CD14-positive monocyte (primary cell): ENCODE measurements around the gene IPP. TPM values are rescaled to one million over a fixed set of nuclear protein-coding genes. Genes with fewer than 3 reads are reported as not detected.
"Not testable (repeated sequence)": the region's sequence is repeated elsewhere in the genome, so short reads cannot be mapped to it uniquely, and the experiment has no call there.

Experiments
- DNase-seq, 3 donors: peaks; one replicate each; pipeline ENCODE4 v3.0.0-alpha.2; 2011 to 2022
- H2AFZ ChIP-seq: 2 replicates; pipeline ENCODE4 v1.6.0; 2012; ENCODE audit warnings: mild to moderate bottlenecking, low read depth, low read length, inconsistent platforms; ENCODE audit not compliant: insufficient read depth, poor library complexity, severe bottlenecking
- H3K27ac ChIP-seq, 2 donors: 1 replicate in 1 of 2; 2 replicates in 1 of 2; pipeline ENCODE4 v1.5.1; 2012 to 2013; ENCODE audit warnings: low read length in 2 of 2, control low read depth in 1 of 2, inconsistent platforms in 1 of 2, low read depth in 1 of 2, mild to moderate bottlenecking in 1 of 2
- H3K27me3 ChIP-seq, 2 donors: one replicate each; pipeline versions ENCODE4 v1.6.0 to v1.6.1; 2011 to 2013; ENCODE audit warnings: low read length in 2 of 2; ENCODE audit not compliant: control insufficient read depth in 2 of 2, insufficient read depth in 2 of 2
- H3K36me3 ChIP-seq, 2 donors: replicated peaks in 1 of 2; 1 replicate in 1 of 2; 2 replicates in 1 of 2; pipeline versions ENCODE4 v1.5.1 to v1.6.1; 2012 to 2013; ENCODE audit warnings: low read length in 2 of 2, control low read depth in 1 of 2, inconsistent platforms in 1 of 2, mild to moderate bottlenecking in 1 of 2; ENCODE audit not compliant: insufficient read depth in 2 of 2, control insufficient read depth in 1 of 2
- H3K4me1 ChIP-seq, 2 donors: 1 replicate in 1 of 2; 2 replicates in 1 of 2; pipeline versions ENCODE4 v1.5.1 to v1.6.1; 2012 to 2013; ENCODE audit warnings: low read length in 2 of 2, control low read depth in 1 of 2, inconsistent platforms in 1 of 2, mild to moderate bottlenecking in 1 of 2, moderate library complexity in 1 of 2; ENCODE audit not compliant: insufficient read depth in 2 of 2, control insufficient read depth in 1 of 2
- H3K4me2 ChIP-seq: replicated peaks from 2 replicates; pipeline ENCODE3; 2012; ENCODE audit warnings: low read length, moderate library complexity, mild to moderate bottlenecking; ENCODE audit not compliant: poor library complexity, severe bottlenecking; ENCODE audit errors: extremely low read depth
- H3K4me3 ChIP-seq, 3 experiments: fragments of 200-600 bp in 1 of 3; sonication (generic) in 1 of 3; replicated peaks in 1 of 3; 1 replicate in 2 of 3; 2 replicates in 1 of 3; pipeline ENCODE4 v1.5.1; 2011 to 2013; ENCODE audit warnings: low read length in 3 of 3, mild to moderate bottlenecking in 3 of 3, control low read depth in 2 of 3, low read depth in 2 of 3, inconsistent platforms in 1 of 3, moderate library complexity in 1 of 3
- H3K79me2 ChIP-seq: 2 replicates; pipeline ENCODE4 v1.6.0; 2012; ENCODE audit warnings: mild to moderate bottlenecking, control low read depth, inconsistent platforms, low read length, moderate library complexity; ENCODE audit not compliant: insufficient read depth
- H3K9ac ChIP-seq: 2 replicates; pipeline ENCODE4 v1.6.0; 2017; ENCODE audit warnings: low read length, mild to moderate bottlenecking; ENCODE audit not compliant: insufficient read depth, poor library complexity, severe bottlenecking
- H3K9me3 ChIP-seq, 2 donors: replicated peaks in 1 of 2; 1 replicate in 1 of 2; 2 replicates in 1 of 2; pipeline versions ENCODE4 v1.5.1 to v1.6.1; 2012 to 2013; ENCODE audit warnings: low read length in 2 of 2, control low read depth in 1 of 2; ENCODE audit not compliant: control insufficient read depth in 1 of 2, insufficient read depth in 1 of 2
- H4K20me1 ChIP-seq: 2 replicates; pipeline ENCODE4 v1.6.0; 2012; ENCODE audit warnings: mild to moderate bottlenecking, low read length, control low read depth, moderate library complexity; ENCODE audit not compliant: insufficient read depth
- H3K27ac Mint-ChIP-seq, 7 donors: one replicate each; pipeline ENCODE4 v1.8.0; 2020; ENCODE audit warnings: mild to moderate bottlenecking in 7 of 7, mixed read lengths in 7 of 7, moderate library complexity in 6 of 7, inconsistent platforms in 2 of 7
- H3K27me3 Mint-ChIP-seq, 3 donors: one replicate each; pipeline ENCODE4 v1.8.0; 2021 to 2022; ENCODE audit warnings: low read depth in 3 of 3, mild to moderate bottlenecking in 3 of 3, mixed read lengths in 3 of 3, moderate library complexity in 3 of 3, inconsistent platforms in 1 of 3
- H3K36me3 Mint-ChIP-seq, 2 donors: one replicate each; pipeline ENCODE4 v1.8.0; 2020; ENCODE audit warnings: mixed read lengths in 2 of 2, inconsistent platforms in 1 of 2, mild to moderate bottlenecking in 1 of 2
- H3K4me1 Mint-ChIP-seq: one replicate; pipeline ENCODE4 v1.8.0; 2020; ENCODE audit warnings: mild to moderate bottlenecking, mixed read lengths
- H3K4me3 Mint-ChIP-seq, 2 donors: one replicate each; pipeline ENCODE4 v1.8.0; 2020; ENCODE audit warnings: mild to moderate bottlenecking in 2 of 2, mixed read lengths in 2 of 2, moderate library complexity in 1 of 2
- H3K9me3 Mint-ChIP-seq, 7 donors: one replicate each; pipeline ENCODE4 v1.8.0; 2020 to 2022; ENCODE audit warnings: mixed read lengths in 7 of 7, mild to moderate bottlenecking in 6 of 7, moderate library complexity in 6 of 7, inconsistent platforms in 2 of 7
- WGBS: methylation state at CpG from one replicate; pipeline ENCODE4 v1.1.5; 2013; ENCODE audit warnings: missing lambda C conversion rate; ENCODE audit not compliant: insufficient coverage; 5-methylcytosine and 5-hydroxymethylcytosine counted together
- intact Hi-C, 2 donors: fragments of 100-400 bp; cut with micrococcal nuclease; formaldehyde crosslinking; loops; one replicate each; pipeline versions ENCODE4 v1.15.0 to v1.15.1; 2023
- polyA plus RNA-seq, 3 donors: library from polyadenylated mRNA; depleted of rRNA in 1 of 3; unstranded in 2 of 3; stranded (reverse) in 1 of 3; fragments of 300-500 nt in 2 of 3; fragments of >200 nt in 1 of 3; fragmentation: Illumina TruSeq in 2 of 3; gene quantifications; 1 replicate in 2 of 3; 2 replicates in 1 of 3; pipeline ENCODE4 v1.2.3, GENCODE V29; 2012 to 2021
- TF ChIP-seq, protein P1 (sequence below): fragments of 200-600 bp; IDR thresholded peaks from one replicate; pipeline ENCODE4 v1.8.0; 2022; ENCODE audit warnings: antibody characterized with exemption, mild to moderate bottlenecking

IPP gene
- polyA plus RNA-seq, 3 donors: 0.35 to 1.4 (median 1.4) TPM

DNA sequence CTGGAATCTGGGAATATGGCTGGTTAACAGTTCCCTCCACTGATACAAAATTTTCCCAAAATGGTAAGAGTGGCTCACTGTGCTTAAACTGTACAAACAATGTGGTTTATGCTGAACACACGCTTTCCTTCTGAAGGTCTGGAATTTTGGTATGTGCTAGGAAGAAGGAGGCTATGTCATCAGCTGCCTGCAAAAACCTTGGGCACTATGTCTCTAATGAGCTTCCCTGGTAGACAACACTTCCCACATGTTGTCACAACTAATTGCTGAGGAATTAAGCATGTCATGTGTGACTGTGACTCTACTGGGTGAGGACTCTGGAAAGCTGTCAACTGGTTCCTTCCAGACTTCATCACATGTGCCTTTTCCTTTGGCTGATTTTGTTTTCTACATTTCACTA, 29.2 kb downstream of the IPP start:
- Histone ChIP-seq H3K79me2 (no peaks in the 10 kb centered on the region), H4K20me1 (no peaks in the 10 kb centered on the region), H3K9ac (no peak overlapping the region), H3K27me3 (no peaks in the 10 kb centered on the region), H3K4me3 (no peak overlapping the region), H3K27ac (no peak overlapping the region), H2AFZ (no peak overlapping the region), H3K9me3 (no peaks in the 10 kb centered on the region), H3K4me1 (peaks cover 7 to 11% of the 10 kb centered on the region in 2 donors), H3K4me2 (no peak overlapping the region), H3K36me3 (no peaks in the 10 kb centered on the region)
- WGBS: no CpG with 5 or more reads among the region's 1 CpG
- Mint-ChIP-seq H3K4me1 (peaks cover 10% of the 10 kb centered on the region), H3K27me3 (peaks cover 0 to 5% (median 0%) of the 10 kb centered on the region in 3 donors), H3K36me3 (no peaks in the 10 kb centered on the region), H3K27ac (no peak overlapping the region), H3K4me3 (no peak overlapping the region), H3K9me3 (no peaks in the 10 kb centered on the region)
- intact Hi-C loops: no loop called here
- TF ChIP-seq, protein P1, sequence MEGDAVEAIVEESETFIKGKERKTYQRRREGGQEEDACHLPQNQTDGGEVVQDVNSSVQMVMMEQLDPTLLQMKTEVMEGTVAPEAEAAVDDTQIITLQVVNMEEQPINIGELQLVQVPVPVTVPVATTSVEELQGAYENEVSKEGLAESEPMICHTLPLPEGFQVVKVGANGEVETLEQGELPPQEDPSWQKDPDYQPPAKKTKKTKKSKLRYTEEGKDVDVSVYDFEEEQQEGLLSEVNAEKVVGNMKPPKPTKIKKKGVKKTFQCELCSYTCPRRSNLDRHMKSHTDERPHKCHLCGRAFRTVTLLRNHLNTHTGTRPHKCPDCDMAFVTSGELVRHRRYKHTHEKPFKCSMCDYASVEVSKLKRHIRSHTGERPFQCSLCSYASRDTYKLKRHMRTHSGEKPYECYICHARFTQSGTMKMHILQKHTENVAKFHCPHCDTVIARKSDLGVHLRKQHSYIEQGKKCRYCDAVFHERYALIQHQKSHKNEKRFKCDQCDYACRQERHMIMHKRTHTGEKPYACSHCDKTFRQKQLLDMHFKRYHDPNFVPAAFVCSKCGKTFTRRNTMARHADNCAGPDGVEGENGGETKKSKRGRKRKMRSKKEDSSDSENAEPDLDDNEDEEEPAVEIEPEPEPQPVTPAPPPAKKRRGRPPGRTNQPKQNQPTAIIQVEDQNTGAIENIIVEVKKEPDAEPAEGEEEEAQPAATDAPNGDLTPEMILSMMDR: no peak
- no peak for DNase-seq

DNA sequence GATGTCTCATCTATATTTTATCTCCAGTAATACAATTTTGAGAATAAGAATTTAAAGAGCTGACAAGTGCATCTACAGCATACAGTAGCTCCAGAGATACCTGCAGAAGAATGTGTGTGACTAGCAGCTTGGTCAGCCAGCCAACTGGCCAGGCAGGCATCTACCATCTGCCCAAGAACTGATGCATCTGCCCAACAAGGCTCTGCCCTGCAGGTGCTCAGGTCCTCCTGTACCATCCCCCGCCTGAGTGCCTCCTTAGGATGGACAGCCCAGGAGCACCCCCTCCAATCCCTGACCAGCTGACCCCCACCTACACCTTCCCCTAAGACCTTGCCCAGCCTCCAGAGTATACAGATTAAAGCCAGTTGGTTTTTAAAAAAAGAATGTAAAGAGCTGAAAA, 32.2 kb downstream of the IPP start:
- Histone ChIP-seq H3K9me3 (no peaks in the 10 kb centered on the region), H3K27me3 (no peaks in the 10 kb centered on the region), H3K4me2 (no peak overlapping the region), H3K9ac (no peak overlapping the region), H3K79me2 (no peaks in the 10 kb centered on the region), H2AFZ (no peak overlapping the region), H3K4me3 (no peak overlapping the region), H3K27ac (no peak overlapping the region), H3K4me1 (peaks cover 6 to 8% of the 10 kb centered on the region in 2 donors), H3K36me3 (no peaks in the 10 kb centered on the region), H4K20me1 (no peaks in the 10 kb centered on the region)
- H3K27ac Mint-ChIP-seq: no peak overlapping the region
- intact Hi-C loops: no loop called here
- WGBS: 100% methylated on average over 1 of the region's 1 CpG
- H3K36me3 Mint-ChIP-seq: no peaks in the 10 kb centered on the region
- H3K4me3 Mint-ChIP-seq: no peak overlapping the region
- H3K27me3 Mint-ChIP-seq: peaks cover 0 to 5% (median 0%) of the 10 kb centered on the region in 3 donors
- no peaks in the 10 kb centered on the region for H3K9me3 Mint-ChIP-seq
- peaks cover 7% of the 10 kb centered on the region for H3K4me1 Mint-ChIP-seq
- no peak for DNase-seq
- TF ChIP-seq, protein P1: no peak

DNA sequence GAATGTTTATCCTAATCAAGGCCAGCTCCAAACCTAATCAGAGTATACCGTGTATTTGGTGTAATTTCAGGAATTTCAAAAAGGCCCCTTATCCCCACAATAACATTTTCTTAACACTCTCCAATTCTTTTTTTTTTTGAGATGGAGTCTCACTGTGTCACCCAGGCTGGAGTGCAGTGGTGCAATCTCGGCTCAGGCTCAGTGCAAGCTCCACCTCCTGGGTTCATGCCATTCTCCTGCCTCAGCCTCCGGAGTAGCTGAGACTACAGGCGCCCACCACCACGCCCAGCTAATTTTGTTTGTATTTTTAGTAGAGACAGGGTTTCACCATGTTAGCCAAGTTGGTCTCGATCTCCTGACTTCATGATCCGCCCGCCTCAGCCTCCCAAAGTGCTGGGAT, 33.1 kb downstream of the IPP start:
- intact Hi-C loops: not testable (repeated sequence)
- WGBS: no CpG with 5 or more reads among the region's 8 CpGs

More for the DNA sequence above, 33.1 kb downstream of the IPP start:
- not testable (repeated sequence) for H3K4me1 ChIP-seq, H3K27me3 Mint-ChIP-seq, H3K4me3 ChIP-seq, H3K9me3 ChIP-seq, H3K79me2 ChIP-seq, H3K36me3 Mint-ChIP-seq, H2AFZ ChIP-seq, H3K27ac ChIP-seq, H3K9me3 Mint-ChIP-seq, H3K36me3 ChIP-seq, H3K9ac ChIP-seq, H3K4me3 Mint-ChIP-seq, H3K4me1 Mint-ChIP-seq, DNase-seq, H4K20me1 ChIP-seq, H3K27me3 ChIP-seq, H3K4me2 ChIP-seq
- H3K27ac Mint-ChIP-seq: peak overlapping the region in 1 of 7 donors; percentile 35
